Fibroblast of villous mesenchyme (primary cell): ENCODE data around the gene CCDC88A. TPM values are rescaled to one million over a fixed set of nuclear protein-coding genes. Genes with fewer than 3 reads are reported as not detected.

Experiments used
- DNase-seq: peaks from one replicate; pipeline ENCODE4 v3.0.0-alpha.2; 2010; ENCODE audit warnings: low read depth
- H3K4me3 ChIP-seq: 2 replicates; pipeline ENCODE4 v1.5.1; 2011; ENCODE audit warnings: low read depth, mild to moderate bottlenecking, low read length
- total RNA-seq: library from RNA; depleted of rRNA; stranded (reverse); fragments of >200 nt; gene quantifications from 2 replicates; pipeline ENCODE4 v1.2.3, GENCODE V29; 2012
- TF ChIP-seq, protein P1 (sequence below): IDR thresholded peaks from 2 replicates; pipeline ENCODE4 v1.5.1; 2012; ENCODE audit warnings: low read depth, mild to moderate bottlenecking, low read length; ENCODE audit not compliant: insufficient read depth

CCDC88A gene
- total RNA-seq, 1 donor, result 70.8 TPM

DNA sequence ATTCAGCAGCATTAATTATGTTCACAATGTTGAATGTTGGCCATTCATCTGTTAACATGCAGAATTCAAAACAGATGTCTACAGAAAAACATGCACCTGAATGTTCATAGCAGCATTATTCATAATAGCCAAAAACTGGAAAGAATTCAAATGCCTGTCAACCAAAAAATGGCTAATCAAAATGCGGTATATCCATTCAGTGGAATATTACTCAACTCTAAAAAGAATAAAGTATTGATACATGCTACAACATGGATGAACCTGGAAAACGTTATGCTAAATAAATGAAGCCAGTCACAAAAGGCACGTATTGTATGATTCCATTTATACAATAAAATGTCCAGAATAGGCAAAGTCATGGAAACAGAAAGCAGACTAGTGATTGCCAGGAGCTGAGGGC lies 68.0 kb downstream of the CCDC88A start:
- TF ChIP-seq, protein P1, sequence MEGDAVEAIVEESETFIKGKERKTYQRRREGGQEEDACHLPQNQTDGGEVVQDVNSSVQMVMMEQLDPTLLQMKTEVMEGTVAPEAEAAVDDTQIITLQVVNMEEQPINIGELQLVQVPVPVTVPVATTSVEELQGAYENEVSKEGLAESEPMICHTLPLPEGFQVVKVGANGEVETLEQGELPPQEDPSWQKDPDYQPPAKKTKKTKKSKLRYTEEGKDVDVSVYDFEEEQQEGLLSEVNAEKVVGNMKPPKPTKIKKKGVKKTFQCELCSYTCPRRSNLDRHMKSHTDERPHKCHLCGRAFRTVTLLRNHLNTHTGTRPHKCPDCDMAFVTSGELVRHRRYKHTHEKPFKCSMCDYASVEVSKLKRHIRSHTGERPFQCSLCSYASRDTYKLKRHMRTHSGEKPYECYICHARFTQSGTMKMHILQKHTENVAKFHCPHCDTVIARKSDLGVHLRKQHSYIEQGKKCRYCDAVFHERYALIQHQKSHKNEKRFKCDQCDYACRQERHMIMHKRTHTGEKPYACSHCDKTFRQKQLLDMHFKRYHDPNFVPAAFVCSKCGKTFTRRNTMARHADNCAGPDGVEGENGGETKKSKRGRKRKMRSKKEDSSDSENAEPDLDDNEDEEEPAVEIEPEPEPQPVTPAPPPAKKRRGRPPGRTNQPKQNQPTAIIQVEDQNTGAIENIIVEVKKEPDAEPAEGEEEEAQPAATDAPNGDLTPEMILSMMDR, result no peak
- DNase-seq, result no peak
- no peak overlapping the region for H3K4me3 ChIP-seq

DNA sequence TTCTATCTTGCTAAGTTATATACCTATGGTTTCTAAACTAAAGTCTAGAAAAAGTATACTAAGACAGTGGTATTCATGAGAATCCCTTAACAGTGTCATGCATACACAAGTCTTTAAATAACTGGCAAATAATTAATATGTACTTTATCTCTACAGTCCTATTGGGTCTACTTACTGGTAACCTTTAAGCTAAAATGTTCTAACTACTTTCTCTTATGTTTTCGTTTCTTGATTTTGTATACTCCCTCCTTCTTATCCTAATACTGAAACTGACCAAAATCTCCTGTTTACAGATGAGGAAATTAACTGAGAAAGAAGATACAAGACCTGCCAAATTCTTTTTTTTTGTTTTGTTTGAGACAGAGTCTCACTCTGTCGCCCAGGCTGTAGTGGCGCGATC lies 74.6 kb downstream of the CCDC88A start:
- DNase-seq, result no peak
- no peak overlapping the region for H3K4me3 ChIP-seq
- TF ChIP-seq, protein P1, result no peak

DNA sequence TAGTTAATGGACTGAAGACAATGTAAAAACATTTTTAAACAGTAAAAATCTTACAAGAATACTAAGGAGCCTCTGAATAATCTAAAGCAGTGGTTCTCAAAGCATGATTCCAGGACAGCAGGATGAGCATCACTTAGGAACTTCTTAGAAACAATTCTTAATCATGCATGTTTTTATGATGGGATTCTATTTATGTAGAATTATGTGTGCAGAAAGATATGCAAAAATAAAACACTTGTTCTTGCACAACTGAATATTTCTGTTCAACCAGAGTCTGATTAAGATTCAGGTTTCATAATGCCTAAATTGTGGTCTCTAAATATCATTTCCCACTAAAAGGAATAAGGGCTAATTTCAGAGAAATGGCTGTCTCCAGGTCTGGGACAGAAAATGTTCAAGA lies 81.4 kb downstream of the CCDC88A start:
- TF ChIP-seq, protein P1, result no peak
- no peak overlapping the region for H3K4me3 ChIP-seq
- DNase-seq, result peak; percentile 40

DNA sequence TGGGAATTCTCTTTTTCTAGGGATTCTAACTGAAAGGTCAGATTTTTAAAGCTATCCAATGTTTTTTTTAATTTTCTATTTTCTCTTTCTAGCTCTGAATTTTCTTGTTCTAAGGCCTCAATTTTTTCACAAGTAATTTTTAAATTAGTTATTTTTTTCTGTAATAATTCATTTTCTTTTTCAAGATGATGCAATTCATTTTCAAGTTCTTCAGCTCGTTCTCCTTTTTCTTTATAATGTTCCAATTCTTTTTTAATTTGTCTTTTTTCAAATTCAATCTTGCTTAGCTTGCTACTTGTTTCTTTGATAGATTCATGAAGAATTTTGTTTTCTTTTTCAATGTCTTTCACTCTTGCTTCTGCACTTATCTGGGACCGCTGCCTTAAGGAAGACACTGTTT lies 84.9 kb downstream of the CCDC88A start:
- no peak overlapping the region for H3K4me3 ChIP-seq
- TF ChIP-seq, protein P1, result no peak
- no peak for DNase-seq

DNA sequence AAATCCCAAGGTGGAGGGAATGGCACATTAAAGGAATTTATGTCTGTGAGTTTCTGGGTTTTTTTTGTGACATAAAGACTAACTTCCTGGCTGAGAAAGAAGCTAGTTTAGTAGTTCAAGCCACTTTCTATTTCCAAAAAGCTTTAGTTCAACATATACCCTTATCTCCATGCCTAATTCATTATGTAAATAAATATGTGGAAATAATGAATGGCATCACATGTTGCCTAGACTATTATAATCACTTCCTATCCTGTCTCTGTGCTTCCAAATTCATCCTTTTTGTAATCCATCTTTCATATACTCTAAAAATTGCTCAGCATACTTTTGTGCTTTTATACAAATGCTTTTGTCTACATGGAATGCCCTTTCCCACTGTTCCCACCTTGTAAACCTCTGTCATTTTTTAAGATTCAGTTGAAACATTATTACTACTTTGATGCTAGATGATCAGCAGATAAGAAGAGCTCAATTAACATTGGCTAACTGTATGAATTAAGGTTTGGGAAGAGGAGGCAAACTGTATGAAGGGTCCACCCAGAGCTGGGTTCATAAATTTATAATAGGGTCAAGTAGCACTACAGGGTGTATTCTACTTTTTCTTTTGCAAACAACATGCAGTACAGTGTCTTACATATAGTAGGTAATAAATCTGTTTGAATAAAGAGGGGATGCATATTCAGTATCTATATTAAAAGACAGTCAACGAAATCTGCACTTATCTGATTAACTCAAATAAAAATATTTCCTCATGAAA lies 88.9 kb downstream of the CCDC88A start:
- TF ChIP-seq, protein P1, result no peak
- H3K4me3 ChIP-seq, result no peak overlapping the region
- no peak for DNase-seq

DNA sequence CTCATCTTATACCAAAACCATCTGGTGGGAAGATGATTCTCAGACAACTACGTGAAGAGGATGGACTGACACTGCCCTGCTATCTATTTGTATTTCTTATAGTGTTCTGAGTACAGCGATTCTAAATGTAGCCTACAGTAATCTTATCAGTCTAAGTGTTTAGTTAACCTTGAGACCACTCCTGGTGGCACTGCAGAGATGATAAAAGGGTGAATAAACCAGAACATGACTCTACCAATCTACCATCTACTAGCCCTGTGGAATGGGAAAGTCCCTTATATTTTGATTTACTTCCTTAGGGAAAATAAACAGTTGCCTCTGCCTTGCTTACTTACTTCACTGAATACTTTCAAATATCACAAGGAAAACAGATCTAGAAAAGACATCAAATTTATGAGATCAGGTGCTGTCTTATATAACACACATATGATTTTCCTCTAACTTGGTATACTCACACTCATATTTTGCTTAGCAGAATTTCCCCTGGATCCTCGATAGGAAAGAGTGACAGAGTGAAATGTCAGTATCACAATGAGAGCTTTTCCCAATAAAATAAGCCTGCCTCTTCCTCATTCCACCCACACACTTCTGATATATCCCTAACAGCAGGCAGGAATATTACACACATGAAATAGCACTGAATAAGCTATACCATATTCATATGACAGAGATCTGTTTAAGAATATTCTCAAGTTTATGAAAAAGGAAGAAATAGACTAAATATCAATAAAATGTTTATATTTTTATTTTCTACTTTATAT lies 92.0 kb downstream of the CCDC88A start:
- TF ChIP-seq, protein P1, result no peak
- H3K4me3 ChIP-seq, result no peak overlapping the region
- DNase-seq, result no peak

DNA sequence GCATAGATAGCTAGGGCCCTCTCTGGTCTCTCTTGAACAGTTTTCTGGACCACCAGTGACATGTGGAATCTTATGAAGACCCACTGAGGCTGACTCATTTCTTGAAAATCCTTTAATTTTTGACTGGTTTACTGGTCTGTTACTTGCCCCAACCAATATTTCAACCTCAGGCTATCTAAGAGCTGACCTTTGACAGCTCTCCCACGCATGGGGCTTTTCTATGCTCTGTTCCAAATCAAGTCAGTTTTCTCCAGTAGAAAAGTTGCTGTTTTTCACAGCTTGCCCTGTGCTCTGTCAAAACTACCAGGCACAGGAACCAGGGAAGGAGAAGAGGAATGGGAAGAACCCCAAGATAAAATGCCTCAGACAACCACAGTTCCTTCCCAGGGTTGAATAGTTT lies 104.7 kb downstream of the CCDC88A start:
- H3K4me3 ChIP-seq, result no peak overlapping the region
- DNase-seq, result no peak
- TF ChIP-seq, protein P1, result no peak
